GM21360 (cell line): ENCODE measurements around the gene C1S.
"Not testable (repeated sequence)": the region's sequence is repeated elsewhere in the genome, so short reads cannot be mapped to it uniquely, and the experiment has no call there.

Source experiments
- ATAC-seq: cut with Tn5 transposase; IDR thresholded peaks from one replicate; pipeline ENCODE4 v1.9.1; 2021; ENCODE audit warnings: mild to moderate bottlenecking, moderate library complexity; ENCODE audit not compliant: unreplicated experiment

The C1S gene

DNA sequence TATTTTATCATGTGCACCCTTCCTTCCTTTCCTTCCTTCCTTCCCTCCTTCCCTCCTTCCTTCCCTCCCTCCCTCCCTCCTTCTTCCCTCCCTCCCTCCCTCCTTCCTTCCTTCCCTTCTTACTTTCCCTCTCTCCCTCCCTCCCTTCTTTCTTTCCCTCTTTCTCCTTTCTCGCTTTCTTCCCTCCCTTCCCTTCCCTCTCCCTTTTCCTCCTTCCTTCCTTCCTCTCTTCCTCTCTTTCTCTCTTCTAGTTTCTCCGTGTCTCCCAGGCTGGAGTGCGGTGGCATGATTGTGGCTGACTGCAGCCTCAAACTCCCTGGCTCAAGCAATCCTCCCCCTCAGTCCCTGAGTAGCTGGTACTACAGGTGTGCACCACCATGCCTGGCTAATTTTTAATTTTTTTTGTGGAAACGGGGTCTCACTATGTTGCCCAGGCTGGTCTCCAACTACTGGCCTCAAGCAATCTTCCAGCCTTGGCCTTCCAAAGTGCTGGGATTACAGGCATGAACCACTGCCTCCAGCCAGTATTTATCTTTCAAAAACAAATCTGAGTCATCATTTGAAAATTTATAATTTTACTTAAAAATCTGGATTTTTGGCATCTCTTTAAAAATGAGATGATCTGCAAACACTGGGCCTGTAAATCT is 40.7 kb downstream of the C1S start:
- no peak for ATAC-seq

DNA sequence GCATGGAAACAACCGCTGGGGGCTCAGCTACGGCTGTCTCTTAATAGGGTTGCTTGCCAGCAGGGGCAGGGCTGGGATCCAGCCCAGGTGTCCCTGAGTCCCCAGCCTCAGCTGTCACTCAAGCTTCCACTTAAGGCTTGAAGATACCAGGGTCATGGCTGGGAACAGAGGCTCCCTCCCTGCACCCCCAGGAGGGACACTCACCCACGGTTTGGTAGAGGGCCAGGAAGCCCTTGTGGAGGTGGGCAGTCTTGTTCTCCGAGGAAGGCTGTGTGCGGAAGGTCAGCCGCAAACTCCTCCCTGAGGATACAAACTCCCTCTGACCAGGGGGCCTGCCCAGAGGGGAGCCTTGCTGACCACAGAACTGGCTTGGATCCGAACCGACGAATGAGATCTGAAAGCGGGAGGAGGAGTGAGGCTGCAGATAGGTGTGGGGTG is 41.2 kb downstream of the C1S start:
- ATAC-seq, result no peak

DNA sequence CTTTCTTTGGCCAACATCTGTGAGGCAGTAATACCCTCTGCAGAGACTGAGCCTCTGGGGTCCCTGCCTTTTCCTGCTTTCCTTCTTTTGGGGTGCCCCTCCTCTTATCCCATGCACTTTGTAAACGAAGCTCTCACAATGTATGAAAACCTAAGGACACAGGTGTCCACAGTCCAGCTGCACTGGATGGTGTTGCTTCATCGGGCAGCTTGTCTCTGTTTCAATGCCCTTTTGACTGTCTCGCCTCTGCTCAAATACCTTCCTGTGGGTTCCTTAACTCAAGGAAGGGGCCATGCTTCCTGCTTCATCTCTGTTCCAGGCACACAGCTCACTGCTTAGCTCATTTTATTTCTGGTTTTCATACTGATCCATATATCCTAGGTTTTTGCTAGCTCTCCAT is 42.1 kb downstream of the C1S start:
- no peak for ATAC-seq

DNA sequence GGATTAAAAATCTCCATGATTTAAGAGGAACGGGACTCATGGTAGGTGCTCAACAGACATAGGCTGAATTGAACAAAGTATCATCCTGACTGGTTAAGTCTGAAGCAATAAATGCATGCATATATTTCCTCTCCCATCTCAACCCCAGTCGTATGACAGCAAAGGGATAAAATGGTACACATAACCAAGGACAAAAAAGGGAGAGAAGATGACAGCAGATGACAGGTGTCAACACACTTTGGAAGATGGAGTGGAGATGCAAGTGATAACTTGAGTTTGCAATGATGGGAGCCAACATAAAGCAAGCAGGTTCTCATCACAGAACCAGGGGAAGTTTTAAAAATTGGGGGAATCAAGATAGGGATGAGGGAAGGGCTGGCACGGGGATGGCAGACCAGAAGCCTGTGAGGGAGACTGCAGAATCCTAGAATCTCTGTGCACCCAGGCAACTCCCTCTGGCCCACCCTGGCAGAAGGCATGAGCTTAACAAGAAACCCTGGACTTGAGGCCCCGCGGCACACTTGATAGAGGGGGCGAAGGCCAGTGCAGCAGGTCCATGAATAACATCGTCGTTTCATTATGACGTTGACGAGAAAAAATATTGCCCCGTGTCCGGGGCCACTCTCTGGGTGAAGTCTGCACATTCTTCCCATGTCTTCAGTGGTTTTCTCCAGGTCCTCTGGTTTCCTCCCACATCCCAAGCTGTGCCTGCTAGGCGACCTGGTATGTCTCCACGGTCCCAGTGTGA is 43.5 kb downstream of the C1S start:
- ATAC-seq, result no peak

DNA sequence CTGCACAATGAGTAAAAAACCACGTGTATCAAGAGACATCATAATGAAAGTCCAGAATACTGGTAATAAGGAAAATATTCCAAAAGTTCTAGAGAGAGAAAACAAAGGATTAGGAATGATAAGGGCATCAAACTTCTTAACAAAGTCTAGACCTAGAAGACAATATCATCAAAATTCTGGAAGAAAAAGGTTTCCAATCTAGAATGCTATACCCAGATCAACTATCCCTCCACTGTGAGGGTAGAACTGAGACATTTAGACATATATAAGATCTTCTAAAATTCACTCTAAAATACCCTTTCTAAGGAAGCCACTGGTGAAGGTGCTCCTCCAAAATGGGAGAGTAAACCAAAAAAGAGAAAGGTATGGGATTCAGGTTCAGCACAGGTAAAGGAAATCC is 45.6 kb downstream of the C1S start:
- no peak for ATAC-seq

DNA sequence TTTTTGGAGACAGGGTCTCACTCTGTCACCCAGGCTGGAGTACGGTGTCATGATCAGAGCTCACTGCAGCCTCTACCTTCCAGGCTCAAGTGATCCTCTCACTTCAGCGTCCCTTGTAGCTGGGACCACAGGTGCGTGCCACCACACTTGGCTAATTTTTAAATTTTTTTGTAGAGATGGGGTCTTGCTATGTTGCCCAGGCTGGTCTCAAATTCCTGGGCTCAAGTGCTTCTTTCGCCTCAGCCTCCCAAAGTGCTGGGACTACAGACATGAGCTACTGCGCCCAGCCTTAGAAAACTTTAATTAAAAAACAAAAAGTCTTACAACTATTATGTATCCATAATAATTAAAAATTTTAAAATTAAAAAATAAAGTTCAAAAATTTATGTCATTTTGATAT is 46.7 kb downstream of the C1S start:
- not testable (repeated sequence) for ATAC-seq

- ATAC-seq, result no peak
Observed at GRCh38 chr12:7107636-7108002, 47.1 kb downstream of the C1S start.

DNA sequence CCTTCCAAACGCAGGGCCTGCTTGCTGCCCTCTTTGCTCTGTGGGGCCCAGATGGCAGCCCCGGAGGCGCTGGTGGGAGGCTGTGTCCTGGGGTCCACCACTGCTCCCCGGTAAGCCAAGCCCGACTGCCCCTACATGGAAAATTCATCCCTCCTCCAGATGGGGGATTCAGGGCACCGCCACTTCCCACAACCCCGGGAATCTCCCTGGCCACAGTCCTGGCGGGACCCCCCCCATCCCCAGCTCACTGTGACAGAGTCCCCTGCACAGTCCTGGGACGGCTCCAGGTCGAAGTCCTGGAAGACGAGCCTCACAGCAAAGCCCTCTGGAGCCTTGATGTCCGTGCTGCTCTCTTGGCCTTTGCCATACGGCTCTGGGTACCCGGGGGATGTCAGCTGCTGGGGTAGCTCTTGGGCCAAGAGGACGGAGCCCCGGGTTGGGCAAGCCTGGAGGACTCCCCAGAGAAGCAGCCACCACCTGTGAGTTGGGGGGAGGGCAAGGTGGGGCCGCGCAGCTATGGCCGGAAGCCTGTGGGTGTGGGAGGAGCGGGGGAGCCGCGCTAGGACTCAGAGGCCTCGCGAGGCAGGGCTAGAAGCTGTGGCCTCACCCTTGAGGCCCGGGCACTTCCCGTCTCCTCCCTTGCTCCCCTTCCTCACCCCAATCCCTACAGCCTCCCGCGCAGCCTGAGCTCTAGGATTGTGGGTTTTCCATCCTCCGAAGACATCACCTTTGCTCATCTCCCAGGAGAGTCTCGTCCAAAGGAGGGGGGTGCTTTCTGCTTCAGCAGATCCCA is 47.7 kb downstream of the C1S start:
- peak; percentile 72 for ATAC-seq

DNA sequence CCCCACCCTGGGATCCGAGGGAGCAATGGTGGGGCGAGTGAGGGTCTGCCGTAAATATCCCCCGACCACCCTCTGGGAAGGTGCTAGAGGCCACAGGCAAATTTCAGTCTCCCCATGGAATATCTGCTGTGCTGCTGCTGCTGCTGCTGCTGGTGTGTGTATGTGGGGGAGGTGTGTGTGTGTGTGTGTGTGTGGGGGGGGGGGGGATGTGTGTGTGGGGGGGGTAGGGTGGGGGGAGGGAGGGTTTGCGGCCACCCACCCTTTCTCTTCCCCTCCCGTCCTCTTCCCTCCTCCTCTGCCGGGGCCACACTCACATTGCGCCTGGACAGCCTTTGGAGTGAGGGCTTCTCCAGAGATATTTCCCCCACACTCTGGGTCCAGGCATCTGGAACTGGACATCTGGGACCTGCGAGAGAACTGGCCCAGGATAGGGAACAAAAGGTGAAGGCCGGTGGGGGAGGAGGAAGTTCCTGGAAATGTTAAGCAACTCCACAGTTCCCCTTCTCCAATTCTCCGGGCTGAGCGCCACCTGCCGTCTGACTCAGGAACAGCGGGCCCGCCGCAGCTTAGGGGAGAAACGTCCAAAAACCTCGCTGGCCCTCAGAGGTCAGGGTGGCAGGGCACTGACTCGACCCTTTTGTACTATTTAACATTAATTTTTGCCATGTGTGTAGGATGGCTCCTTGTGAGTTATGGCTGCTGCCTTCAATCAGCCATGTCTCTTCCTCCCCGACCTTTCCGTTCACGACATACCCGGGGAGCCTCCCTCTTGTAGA is 48.5 kb downstream of the C1S start, which contains the start of gene C1RL:
TSS of gene C1RL (minus strand) at position 419 of the 776 bp plus-strand sequence. CDS start at position 385, 34 bp downstream.
- no peak for ATAC-seq

- no peak for ATAC-seq
Observed at GRCh38 chr12:7109572-7109920, 49.0 kb downstream of the C1S start.

DNA sequence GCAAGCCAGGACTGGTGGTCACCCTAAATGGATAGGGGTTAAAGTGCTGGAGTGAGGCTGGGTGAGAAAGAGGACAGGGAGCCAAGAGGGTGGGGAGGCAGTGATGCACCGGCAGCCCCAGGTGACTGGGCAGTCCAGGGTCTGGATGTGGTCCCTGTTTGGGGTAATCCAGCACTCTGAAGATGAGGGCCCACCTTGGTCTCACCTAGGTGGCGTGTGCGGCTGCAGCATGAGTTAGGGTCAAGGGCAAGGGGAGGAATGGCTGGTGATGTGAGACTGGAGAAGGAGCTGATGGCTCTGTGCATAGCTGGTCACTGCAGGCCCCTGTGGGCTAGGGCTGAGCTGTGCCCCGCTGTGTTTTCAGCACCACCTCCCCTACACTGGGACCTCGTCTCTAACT is 50.1 kb downstream of the C1S start:
- ATAC-seq, result no peak

DNA sequence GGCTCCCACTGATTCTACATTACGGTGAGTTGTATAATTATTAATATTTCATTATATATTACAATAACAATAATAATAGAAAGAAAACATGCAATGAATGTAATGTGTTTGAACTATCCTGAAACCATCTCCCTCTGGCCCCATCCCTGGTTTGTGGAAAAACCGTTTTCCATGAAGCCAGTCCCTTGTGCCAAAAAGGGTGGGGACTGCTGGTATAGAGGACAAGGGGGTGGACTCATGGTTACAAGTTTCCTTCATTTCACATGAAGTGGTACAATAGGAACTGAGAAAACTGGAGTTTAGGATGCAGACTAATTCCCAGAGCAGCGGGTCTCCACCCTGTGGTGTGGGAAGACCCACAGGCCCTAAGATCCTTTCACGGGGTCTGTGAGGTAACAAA is 51.5 kb downstream of the C1S start:
- no peak for ATAC-seq

GRCh38 chr12:7113389-7113871 is 52.9 kb downstream of the C1S start:
- no peak for ATAC-seq

DNA sequence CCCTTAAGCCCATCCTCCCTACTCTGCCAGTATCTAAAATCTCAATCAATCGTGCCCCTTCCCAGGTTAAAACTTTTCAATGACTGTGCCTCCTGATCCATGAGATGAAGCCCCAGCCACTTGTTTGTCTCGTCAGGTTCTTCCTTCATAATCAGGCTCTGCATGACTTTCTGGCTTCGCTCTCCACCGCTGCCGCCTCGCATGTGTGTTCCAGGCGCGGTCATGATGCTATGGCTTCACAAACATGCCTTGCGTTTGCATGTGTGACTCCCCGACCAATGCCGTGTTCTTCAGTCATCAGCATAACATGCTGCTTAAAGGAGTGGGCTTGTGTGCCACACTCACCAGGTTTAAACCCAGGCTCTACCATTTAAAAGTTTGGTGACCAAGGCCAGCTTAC is 53.5 kb downstream of the C1S start:
- ATAC-seq, result no peak

- ATAC-seq, result no peak
Observed at GRCh38 chr12:7114851-7115250, 54.3 kb downstream of the C1S start.

- ATAC-seq, result no peak
Observed at GRCh38 chr12:7116196-7116595, 55.7 kb downstream of the C1S start.

- no peak for ATAC-seq
Observed at GRCh38 chr12:7116916-7117315, 56.4 kb downstream of the C1S start.

DNA sequence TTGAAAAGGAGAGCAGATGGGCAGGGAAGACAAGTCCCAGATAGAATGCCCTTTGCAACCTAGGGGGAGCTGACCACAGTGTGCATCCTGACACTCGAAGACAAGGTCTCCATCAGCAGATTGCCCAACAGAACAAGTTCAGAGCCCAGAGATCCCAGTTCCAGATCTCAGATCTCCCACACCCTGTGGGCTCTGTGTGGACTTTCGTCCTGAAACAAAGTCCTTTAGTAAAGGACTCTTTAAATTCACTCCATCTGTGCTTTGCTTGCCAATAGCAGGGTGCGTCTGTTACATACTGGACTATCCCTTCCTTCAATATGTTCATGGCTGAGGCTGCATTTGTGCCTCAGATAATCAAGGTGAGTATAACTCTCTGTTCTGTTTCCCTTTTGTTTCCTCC is 57.2 kb downstream of the C1S start:
- no peak for ATAC-seq

DNA sequence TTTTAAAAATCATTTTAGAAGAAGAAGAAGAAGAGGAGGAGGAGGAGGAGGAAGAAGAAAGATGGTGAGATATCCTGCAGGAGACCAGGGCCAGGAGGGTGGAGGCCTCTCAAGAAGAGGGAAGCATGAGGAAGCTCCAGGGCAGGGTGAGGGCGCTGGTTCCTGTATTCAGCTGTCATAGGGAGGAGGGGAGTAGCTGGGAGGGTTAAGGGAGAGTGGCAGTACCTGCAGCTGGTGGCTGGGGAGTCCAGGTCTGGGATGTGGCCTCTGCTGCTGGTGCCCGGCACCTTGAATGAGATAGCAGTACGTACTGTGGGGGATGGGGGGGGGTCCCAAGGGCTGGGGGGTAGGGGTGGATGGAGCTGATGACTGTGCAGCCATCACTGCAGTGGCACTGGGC is 58.4 kb downstream of the C1S start:
- no peak for ATAC-seq

GRCh38 chr12:7120166-7120565 is 59.6 kb downstream of the C1S start:
- ATAC-seq, result no peak
